HG02840 (cell line): ENCODE measurements around the gene OPA3.

Experiments used
- ATAC-seq: cut with Tn5 transposase; IDR thresholded peaks from one replicate; pipeline ENCODE4 v1.9.1; 2021; ENCODE audit warnings: mild to moderate bottlenecking, moderate library complexity, moderate number of reproducible peaks; ENCODE audit not compliant: unreplicated experiment, low FRiP score

The OPA3 gene

GRCh38 chr19:45505996-45506245 lies 78.7 kb downstream of the OPA3 start:
- no peak for ATAC-seq

- no peak for ATAC-seq
Observed at GRCh38 chr19:45505151-45505995, 79.2 kb downstream of the OPA3 start.

GRCh38 chr19:45503909-45504308 lies 80.7 kb downstream of the OPA3 start:
- no peak for ATAC-seq

GRCh38 chr19:45502111-45502510 lies 82.5 kb downstream of the OPA3 start:
- ATAC-seq: no peak

- no peak for ATAC-seq
Observed at GRCh38 chr19:45501730-45502014, 82.9 kb downstream of the OPA3 start.

GRCh38 chr19:45500918-45501729 lies 83.5 kb downstream of the OPA3 start:
- ATAC-seq: no peak

GRCh38 chr19:45499196-45500180 lies 85.1 kb downstream of the OPA3 start:
- no peak for ATAC-seq

- no peak for ATAC-seq
Observed at GRCh38 chr19:45498411-45499195, 86.0 kb downstream of the OPA3 start, which contains the start of gene PPM1N. Gene PPM1N (plus strand): TSS chr19:45498443. CDS start chr19:45498473, 30 bp downstream.

- no peak for ATAC-seq
Observed at GRCh38 chr19:45497791-45498190, 86.8 kb downstream of the OPA3 start.

GRCh38 chr19:45496349-45496953 lies 88.2 kb downstream of the OPA3 start:
- peak; percentile 10 for ATAC-seq

- ATAC-seq: no peak
Observed at GRCh38 chr19:45495178-45495577, 89.4 kb downstream of the OPA3 start.

GRCh38 chr19:45494261-45494916 lies 90.2 kb downstream of the OPA3 start:
- no peak for ATAC-seq

GRCh38 chr19:45492627-45493470 lies 91.8 kb downstream of the OPA3 start:
- no peak for ATAC-seq

- no peak for ATAC-seq
Observed at GRCh38 chr19:45492137-45492626, 92.4 kb downstream of the OPA3 start.

- ATAC-seq: no peak
Observed at GRCh38 chr19:45489216-45489855, 95.3 kb downstream of the OPA3 start.

- no peak for ATAC-seq
Observed at GRCh38 chr19:45488708-45489107, 95.9 kb downstream of the OPA3 start.

GRCh38 chr19:45485305-45486077 lies 99.1 kb downstream of the OPA3 start:
- ATAC-seq: peak; percentile 84
